Left ventricle myocardium inferior (tissue), 1 donor: ENCODE results near the gene STC2. TPM values are rescaled to one million over a fixed set of nuclear protein-coding genes. Genes with fewer than 3 reads are reported as not detected.
A peak's percentile ranks its signal among the peaks of the same experiment; 100 is the strongest.

Experiments
- DNase-seq: peaks from one replicate; pipeline ENCODE4 v3.0.0-alpha.2; 2020
- H3K27ac ChIP-seq: fragments of 200-600 bp; replicated peaks from 2 replicates; pipeline ENCODE4 v1.8.0; 2021
- H3K27me3 ChIP-seq: fragments of 200-600 bp; 2 replicates; pipeline ENCODE4 v1.8.0; 2021; ENCODE audit warnings: low read depth
- H3K36me3 ChIP-seq: fragments of 200-600 bp; 2 replicates; pipeline ENCODE4 v1.8.0; 2021
- H3K4me1 ChIP-seq: fragments of 200-600 bp; 2 replicates; pipeline ENCODE4 v1.8.0; 2021
- H3K4me3 ChIP-seq: fragments of 200-600 bp; 2 replicates; pipeline ENCODE4 v1.8.0; 2021; ENCODE audit warnings: mild to moderate bottlenecking, moderate library complexity
- H3K9me3 ChIP-seq: fragments of 200-600 bp; replicated peaks from 2 replicates; pipeline ENCODE4 v1.8.0; 2021
- CTCF ChIP-seq: fragments of 200-600 bp; IDR thresholded peaks from 2 replicates; pipeline ENCODE4 v1.8.0; 2021; ENCODE audit warnings: antibody characterized with exemption, mild to moderate bottlenecking, borderline replicate concordance
- intact Hi-C: fragments of 100-400 bp; cut with micrococcal nuclease; formaldehyde crosslinking; loops from one replicate; pipeline ENCODE4 v1.11.0; 2022
- total RNA-seq: library from RNA; stranded (reverse); fragmentation: NEBNext Ultra II Directional; extraction: Animal tissue kit (Norgen Biotek cat#: 25700); gene quantifications from one replicate; pipeline ENCODE4 v1.2.1, GENCODE V29; 2021
- donor health status: DM: no; HTN: yes; CAD: no; lungs with severe emphysema.

STC2 gene
- total RNA-seq, 1 donor from 2014 or later = 12.4 TPM

- peaks cover 33% of the 10 kb centered on the region for H3K27me3 ChIP-seq
- no peak for DNase-seq
- no peaks in the 10 kb centered on the region for H3K9me3 ChIP-seq
- H3K27ac ChIP-seq = no peak overlapping the region
- peaks cover 47% of the 10 kb centered on the region for H3K4me1 ChIP-seq
- H3K4me3 ChIP-seq = no peak overlapping the region
- intact Hi-C loops = no loop called here
- TF ChIP-seq CTCF = no peak
- no peaks in the 10 kb centered on the region for H3K36me3 ChIP-seq
Measured at GRCh38 chr5:173331287-173331686, 3.1 kb upstream of the STC2 start.

GRCh38 chr5:173330338-173331206 lies 2.4 kb upstream of the STC2 start:
- Histone ChIP-seq H3K27me3 (peaks cover 33% of the 10 kb centered on the region), H3K4me3 (peak overlapping the region; percentile 66)
- intact Hi-C loops = no loop called here

GRCh38 chr5:173329491-173330337 lies 1.5 kb upstream of the STC2 start:
- H3K4me1 ChIP-seq = peaks cover 61% of the 10 kb centered on the region
- H3K27ac ChIP-seq = peak overlapping the region; percentile 76
- DNase-seq = no peak
- no peak for TF ChIP-seq CTCF
- H3K9me3 ChIP-seq = no peaks in the 10 kb centered on the region
- intact Hi-C loops = no loop called here
- H3K27me3 ChIP-seq = peaks cover 33% of the 10 kb centered on the region
- H3K4me3 ChIP-seq = peak overlapping the region; percentile 66
- no peaks in the 10 kb centered on the region for H3K36me3 ChIP-seq

More at GRCh38 chr5:173330338-173331206, 2.4 kb upstream of the STC2 start:
- H3K36me3 ChIP-seq = no peaks in the 10 kb centered on the region
- no peak for TF ChIP-seq CTCF
- H3K27ac ChIP-seq = peak overlapping the region; percentile 76
- no peak for DNase-seq
- no peaks in the 10 kb centered on the region for H3K9me3 ChIP-seq
- peaks cover 52% of the 10 kb centered on the region for H3K4me1 ChIP-seq

GRCh38 chr5:173328844-173329490 lies 753 bp upstream of the STC2 start:
- Histone ChIP-seq H3K4me3 (peak overlapping the region; percentile 66), H3K4me1 (peaks cover 68% of the 10 kb centered on the region), H3K27me3 (peaks cover 33% of the 10 kb centered on the region), H3K9me3 (no peaks in the 10 kb centered on the region), H3K27ac (peak overlapping the region; percentile 76), H3K36me3 (no peaks in the 10 kb centered on the region)
- no peak for DNase-seq
- intact Hi-C loops = no loop called here
- no peak for TF ChIP-seq CTCF
